SH-SY5Y (cell line): ENCODE results near the gene SPA17.

Source experiments
- GATA2 ChIP-seq: IDR thresholded peaks from 2 replicates; pipeline ENCODE4 v1.6.1; 2011; ENCODE audit warnings: mild to moderate bottlenecking, low read depth, low read length
- GATA3 ChIP-seq: IDR thresholded peaks from 2 replicates; pipeline ENCODE4 v1.6.1; 2011; ENCODE audit warnings: low read depth, mild to moderate bottlenecking, low read length, moderate library complexity

DNA sequence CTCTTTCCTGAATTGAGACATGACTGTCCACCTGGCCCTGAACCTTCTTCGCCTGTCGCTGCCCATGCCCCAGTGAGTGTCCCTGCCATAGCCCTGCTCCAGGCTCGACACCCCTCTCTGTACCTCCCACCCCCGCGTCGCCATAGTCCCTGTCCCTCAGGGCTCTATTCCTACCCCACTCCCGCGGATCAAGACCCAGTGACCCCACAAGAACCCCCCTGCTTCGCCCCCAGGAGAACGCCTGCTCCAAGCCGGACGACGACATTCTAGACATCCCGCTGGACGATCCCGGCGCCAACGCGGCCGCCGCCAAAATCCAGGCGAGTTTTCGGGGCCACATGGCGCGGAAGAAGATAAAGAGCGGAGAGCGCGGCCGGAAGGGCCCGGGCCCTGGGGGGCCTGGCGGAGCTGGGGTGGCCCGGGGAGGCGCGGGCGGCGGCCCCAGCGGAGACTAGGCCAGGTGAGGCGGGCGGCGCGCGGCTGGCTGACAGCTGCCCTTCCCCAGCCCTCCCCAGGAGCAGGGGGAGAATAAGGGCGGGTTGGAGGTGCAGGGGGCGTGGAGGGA is 71.6 kb downstream of the SPA17 start:
- no peak for TF ChIP-seq GATA2
- TF ChIP-seq GATA3, result no peak
